Endometrium (tissue), 2 donors: ENCODE results near the gene ANO7.

Experiments used
- FAIRE-seq: peaks from 2 replicates; lab custom pipeline; 2012; peaks lifted over from hg19 to GRCh38; lab: Jason Lieb, UNC
- donor health status: control.
- donor health status: control.

Gene ANO7

GRCh38 chr2:241157841-241158545, 30.5 kb upstream of the ANO7 start:
- FAIRE-seq, result no peak

DNA sequence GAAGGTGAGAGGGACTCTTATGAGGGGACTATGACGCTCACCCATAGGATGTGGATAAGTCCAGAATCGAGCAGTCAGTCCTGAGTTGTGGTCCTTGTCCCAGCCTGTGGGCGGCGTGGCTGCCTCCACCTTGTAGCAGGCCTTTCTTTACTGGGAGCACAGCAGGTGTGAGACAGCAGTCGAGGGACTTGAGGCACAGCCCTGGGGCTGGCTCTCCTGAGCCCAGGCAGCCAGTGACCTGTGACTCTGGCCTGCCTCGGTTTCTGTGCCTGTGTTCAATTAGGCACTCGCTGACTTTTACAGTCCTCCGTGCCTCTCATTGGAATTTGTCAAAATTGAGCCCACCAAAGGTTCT, 30.0 kb upstream of the ANO7 start:
- no peak for FAIRE-seq

- no peak for FAIRE-seq
Measured at GRCh38 chr2:241159116-241159515, 29.4 kb upstream of the ANO7 start.

DNA sequence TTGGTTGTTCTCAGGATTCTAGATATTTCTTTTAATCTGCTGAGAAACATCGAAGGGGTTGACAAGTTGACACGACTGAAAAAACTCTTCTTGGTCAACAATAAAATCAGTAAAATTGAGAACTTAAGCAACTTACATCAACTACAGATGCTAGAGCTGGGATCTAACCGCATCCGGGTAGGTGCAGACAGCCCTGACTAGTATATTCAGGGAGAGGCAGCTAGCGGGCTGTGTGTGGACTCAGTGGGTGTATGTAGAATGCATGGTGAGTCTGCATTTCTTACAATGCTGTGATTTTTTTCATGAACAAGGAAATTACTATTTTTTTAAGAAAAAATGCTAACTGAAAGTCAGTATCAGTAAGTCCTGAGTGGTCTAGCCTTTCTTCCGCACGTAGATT, 28.2 kb upstream of the ANO7 start:
- no peak for FAIRE-seq

GRCh38 chr2:241161646-241162281, 26.7 kb upstream of the ANO7 start:
- FAIRE-seq, result no peak

GRCh38 chr2:241163601-241164118, 24.8 kb upstream of the ANO7 start:
- FAIRE-seq, result no peak

- FAIRE-seq, result no peak
Measured at GRCh38 chr2:241168366-241168765, 20.1 kb upstream of the ANO7 start.

DNA sequence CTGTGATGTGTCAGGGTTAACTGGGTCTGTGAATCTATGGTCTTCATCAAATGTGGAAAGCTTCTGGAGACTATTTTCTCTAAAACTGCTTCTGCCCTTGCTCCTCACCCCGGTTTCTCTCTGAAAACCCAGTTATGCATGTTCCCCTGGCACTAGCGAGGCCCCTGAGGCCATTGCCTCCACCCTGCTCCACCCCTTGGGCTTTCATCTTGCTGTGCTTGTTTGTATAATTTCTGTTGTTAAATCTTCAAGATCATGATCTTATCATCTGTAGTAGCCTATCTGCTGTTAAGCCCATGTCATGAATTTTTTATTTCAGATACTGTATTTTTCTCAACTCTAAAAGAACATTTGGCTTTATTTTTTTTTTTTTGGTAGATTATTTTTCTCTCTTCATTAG, 14.9 kb upstream of the ANO7 start:
- peak; percentile 94 for FAIRE-seq

DNA sequence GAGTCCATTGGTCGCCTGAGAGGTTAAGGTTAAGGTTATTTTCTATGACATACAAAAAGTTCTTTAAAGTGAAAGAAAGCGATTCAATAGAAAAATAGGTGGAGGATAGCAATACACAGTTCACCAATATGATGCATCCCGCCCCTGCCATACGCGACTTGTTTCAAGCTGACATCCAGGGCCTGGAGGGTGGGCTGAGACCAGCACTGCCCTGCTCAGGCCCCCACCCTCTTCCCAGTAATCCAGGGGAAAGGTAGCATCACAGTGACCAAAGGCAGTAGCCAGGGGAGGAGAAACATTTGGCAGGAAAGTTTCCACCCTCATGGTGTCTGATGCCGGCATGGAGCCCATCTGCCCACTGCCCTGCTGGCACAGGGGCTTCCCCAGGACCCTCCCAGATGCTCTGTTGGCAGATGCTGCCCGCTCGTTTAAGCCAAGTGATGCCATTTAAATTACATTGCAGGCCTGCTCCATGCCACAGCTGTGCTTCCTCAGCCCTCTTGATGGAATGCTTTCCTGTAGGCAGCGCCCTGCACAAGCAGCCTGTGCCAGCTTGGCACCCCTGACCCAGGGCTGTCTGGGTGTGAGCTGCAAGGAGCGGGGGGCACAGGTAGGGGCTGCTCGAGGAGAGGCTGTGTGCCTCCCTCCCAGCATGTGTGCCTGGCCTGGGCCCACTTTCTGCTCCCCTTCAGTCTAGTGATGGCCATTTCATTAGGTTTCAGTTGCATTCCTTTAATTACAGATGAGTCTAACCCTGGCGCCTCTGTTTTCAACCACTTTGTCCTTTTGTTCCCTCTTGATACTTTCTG, 10.7 kb upstream of the ANO7 start:
- FAIRE-seq, result no peak

DNA sequence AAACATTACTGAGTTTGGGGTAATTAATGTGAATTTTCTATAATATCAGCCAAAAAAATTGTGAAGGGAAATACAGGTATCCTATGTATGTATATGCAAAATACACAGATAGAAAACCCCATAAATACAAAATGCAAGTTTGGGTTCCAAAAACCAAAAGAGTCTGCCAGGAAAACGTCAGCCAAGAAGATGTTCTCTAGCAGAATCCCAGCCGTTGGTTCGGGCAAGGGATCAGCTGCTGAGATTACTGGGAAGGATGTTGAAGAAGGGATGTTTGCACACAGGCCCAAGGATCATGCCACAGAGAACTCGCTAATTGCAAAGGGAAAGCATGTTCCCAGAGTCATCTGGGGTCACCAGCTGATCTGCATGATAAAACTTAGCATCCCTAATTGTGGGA, 9.5 kb upstream of the ANO7 start:
- FAIRE-seq, result no peak

GRCh38 chr2:241179899-241180298, 8.6 kb upstream of the ANO7 start:
- FAIRE-seq, result no peak

DNA sequence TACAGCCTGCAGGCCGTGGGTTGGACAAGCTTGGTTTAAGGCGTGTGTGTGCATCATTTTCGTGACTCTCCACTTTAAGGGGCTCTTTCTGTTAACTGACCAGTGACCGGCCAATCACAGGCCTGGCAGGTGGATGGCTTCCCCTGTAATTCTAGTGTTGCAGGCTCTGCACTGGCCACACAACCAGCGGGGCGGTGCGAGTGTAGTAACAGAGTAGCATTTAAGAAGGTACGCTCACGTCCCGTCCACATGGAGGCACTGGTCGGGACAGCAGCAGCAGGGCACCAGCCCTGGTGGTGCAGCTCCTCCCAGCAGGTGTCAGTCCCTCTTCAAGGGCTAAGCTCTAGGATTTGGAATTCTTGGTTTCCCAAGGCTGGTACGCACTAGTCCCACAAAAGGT, 8.0 kb upstream of the ANO7 start:
- FAIRE-seq, result no peak

DNA sequence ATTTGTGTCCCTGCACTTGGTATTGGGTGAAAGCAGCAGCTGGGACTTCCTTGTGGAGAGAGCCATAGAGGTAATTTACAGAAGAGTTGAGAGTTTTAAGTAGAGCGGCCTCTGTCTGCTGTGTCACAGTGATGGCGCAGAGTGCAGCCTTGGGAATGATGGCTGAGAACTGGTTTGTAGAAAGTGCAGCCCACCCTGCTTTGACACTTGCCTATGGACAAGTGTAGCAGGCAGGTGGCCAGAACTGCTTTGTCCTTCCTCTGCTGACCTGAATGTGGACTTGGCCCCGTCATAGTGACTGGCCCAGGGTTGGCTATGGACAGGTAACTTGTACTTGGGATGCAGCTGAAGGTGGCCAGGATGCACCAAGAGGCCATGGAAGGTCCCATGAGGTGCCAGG, 6.4 kb upstream of the ANO7 start:
- no peak for FAIRE-seq

DNA sequence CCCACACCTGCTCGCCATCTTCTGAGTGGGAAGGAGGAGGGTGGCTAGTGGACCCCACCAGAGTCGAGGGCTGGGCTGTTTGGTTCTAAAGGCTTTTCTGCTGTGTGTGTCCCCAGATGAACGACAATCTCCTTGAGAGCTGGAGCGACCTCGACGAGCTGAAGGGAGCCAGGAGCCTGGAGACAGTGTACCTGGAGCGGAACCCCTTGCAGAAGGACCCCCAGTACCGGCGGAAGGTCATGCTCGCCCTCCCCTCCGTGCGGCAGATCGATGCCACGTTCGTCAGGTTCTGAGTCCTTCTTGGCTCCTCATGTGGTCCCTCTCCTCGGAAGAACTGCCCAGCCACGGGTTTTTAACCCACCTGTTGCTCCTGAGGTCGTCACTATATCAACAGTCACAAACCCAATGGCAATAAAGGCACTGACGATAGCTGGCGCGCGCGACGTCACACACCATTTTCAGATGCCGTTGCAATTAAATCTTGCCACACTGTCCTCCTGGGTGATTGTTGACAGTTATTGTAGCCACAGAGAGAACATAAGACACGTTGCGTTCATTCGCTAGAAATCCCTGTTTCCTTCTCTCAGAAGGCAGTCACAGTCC, 5.8 kb upstream of the ANO7 start:
- no peak for FAIRE-seq

- FAIRE-seq, result no peak
Measured at GRCh38 chr2:241183221-241183620, 5.3 kb upstream of the ANO7 start.

- no peak for FAIRE-seq
Measured at GRCh38 chr2:241184901-241185300, 3.6 kb upstream of the ANO7 start.

GRCh38 chr2:241185961-241186360, 2.5 kb upstream of the ANO7 start:
- FAIRE-seq, result no peak

GRCh38 chr2:241187101-241187917, 1.2 kb upstream of the ANO7 start:
- FAIRE-seq, result no peak

DNA sequence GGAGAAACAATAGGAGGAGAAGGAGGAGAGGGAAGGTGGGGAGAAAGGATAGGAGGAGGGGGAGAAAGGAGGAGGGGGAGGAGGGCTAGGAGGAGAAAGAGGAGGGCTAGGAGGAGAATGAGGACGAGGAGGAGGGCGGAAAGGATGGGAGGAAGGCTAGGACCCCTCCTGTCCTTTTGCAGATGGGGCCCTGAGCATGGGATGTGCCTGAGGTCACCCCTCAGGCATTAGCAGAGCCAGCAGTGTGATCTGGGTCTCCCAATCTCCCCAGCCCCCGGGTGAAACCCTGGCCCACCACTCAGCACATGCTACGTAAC, 601 bp upstream of the ANO7 start:
- FAIRE-seq, result no peak

DNA sequence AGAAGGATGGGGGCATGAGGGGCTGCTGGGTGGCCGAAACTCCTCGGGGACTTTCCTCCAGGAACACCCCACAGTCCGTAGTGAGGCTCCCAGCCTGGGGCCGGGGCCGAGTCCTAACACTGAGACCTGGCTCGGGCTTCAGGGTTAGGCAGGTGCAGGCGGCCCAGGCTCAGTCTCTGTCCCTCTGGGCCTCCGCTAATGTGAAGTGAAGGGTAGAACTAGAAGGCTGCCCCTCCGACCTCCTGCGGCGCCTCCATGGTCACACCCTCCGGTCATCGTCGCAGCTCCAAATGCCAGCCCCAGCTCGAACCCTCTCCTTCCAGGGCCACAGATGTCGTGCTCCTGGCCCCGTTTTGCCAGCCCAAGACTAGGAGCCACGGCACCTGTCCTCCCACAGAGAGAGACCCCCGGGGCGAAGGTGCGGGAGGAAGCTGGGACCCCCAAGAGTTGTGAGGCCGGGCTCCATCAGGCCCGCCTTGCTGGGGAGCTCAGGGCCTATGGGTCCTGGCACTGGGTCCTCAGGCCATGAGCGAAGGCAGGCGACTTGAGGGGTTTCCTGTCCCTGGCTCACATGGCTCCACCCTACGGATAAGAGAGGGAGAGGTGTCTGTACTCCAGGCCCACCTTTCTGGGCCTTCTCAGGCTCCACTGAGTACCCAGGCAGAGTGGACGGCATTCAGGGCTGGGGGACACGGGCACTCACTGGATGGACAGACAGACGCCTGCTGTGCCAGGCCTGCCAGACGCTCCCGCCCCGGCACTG, 797 bp downstream of the ANO7 start:
- no peak for FAIRE-seq

GRCh38 chr2:241189856-241190201, 1.4 kb downstream of the ANO7 start:
- no peak for FAIRE-seq
